RWPE2 (cell line): Measurements from ENCODE around the gene CDC7.

Source experiments
- ATAC-seq: fragments of 200-7000 bp; cut with Tn5 transposase; 3 replicates; pipeline ENCODE4 v1.9.1; 2021; ENCODE audit warnings: low read depth
- DNase-seq: peaks from one replicate; pipeline ENCODE4 v3.0.0-alpha.2; 2020; ENCODE audit warnings: low spot score
- H3K27ac ChIP-seq: fragments of 450-650 bp; 2 replicates; pipeline ENCODE4 v1.5.1; 2017; ENCODE audit warnings: mild to moderate bottlenecking; ENCODE audit not compliant: poor library complexity, severe bottlenecking
- H3K27me3 ChIP-seq: fragments of 250-450 bp; sonication (Bioruptor Pico); 2 replicates; pipeline ENCODE4 v1.5.1; 2021; ENCODE audit warnings: mild to moderate bottlenecking, moderate library complexity; ENCODE audit not compliant: insufficient read depth, poor library complexity, severe bottlenecking
- H3K36me3 ChIP-seq: fragments of 250-450 bp; sonication (Bioruptor Pico); 2 replicates; pipeline ENCODE4 v1.5.1; 2020; ENCODE audit warnings: low read depth, mild to moderate bottlenecking, moderate library complexity
- H3K4me1 ChIP-seq: fragments of 250-450 bp; sonication (Bioruptor Pico); 2 replicates; pipeline ENCODE4 v1.5.1; 2021; ENCODE audit warnings: mild to moderate bottlenecking, moderate library complexity; ENCODE audit not compliant: insufficient read depth, poor library complexity, severe bottlenecking
- H3K4me3 ChIP-seq: fragments of 250-450 bp; sonication (Bioruptor Pico); 2 replicates; pipeline ENCODE4 v1.5.1; 2021; ENCODE audit warnings: mild to moderate bottlenecking, moderate library complexity; ENCODE audit not compliant: severe bottlenecking
- H3K9me3 ChIP-seq: fragments of 250-450 bp; sonication (Bioruptor Pico); 2 replicates; pipeline ENCODE4 v1.5.1; 2021; ENCODE audit warnings: mild to moderate bottlenecking, moderate library complexity; ENCODE audit not compliant: severe bottlenecking
- CTCF ChIP-seq: fragments of 450-650 bp; IDR thresholded peaks from one replicate; pipeline ENCODE4 v1.5.1; 2017; ENCODE audit warnings: mild to moderate bottlenecking, moderate library complexity; ENCODE audit not compliant: poor library complexity, severe bottlenecking

The CDC7 gene

GRCh38 chr1:91499346-91499745, 1.3 kb upstream of the CDC7 start:
- H3K27ac ChIP-seq, result no peak overlapping the region
- no peak for TF ChIP-seq CTCF
- H3K4me1 ChIP-seq, result peaks cover 15% of the 10 kb centered on the region
- no peak for ATAC-seq
- DNase-seq, result no peak
- no peaks in the 10 kb centered on the region for H3K9me3 ChIP-seq
- no peaks in the 10 kb centered on the region for H3K27me3 ChIP-seq
- H3K4me3 ChIP-seq, result no peak overlapping the region
- peaks cover 22% of the 10 kb centered on the region for H3K36me3 ChIP-seq

DNA sequence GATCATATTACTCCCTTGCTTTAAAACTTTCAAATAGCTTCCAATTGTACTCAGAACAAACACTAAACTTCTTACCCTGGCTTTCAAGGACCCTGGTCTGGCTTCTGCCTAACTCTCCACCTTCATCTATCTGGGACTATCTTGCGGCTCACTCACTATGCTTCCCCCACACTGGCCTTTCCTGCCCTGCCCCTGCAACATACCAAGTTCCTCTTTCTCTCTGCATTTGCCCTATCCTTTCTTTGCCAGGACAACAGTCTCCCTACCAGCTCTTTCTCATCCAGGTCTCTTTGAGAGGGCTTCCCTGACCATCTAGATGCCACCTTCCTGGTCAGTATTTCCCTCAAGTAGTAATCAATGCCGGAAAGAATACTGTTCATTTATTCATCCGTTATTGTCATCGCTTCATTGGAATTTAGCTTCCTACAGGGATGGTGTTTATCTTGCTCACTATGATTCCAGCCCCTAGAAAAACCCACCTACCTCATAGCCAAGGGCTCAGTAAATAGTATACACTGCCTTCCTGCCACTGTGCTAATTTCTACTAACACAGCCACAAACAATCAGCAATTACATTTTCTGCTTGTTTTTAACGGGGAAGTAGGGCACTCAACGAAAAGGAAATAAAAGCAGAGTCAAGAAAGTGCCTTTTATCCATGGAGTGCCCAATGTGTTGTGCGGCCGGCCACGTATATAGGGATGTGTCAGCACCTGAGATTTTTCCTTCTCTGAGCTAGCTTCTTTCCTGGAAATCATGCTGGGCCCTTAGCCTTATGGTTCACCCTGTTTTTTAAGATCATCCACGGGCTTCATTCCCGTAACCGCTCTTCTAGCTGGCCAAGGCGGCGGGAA, 521 bp upstream of the CDC7 start:
- Histone ChIP-seq H3K27me3 (no peaks in the 10 kb centered on the region), H3K4me3 (peak overlapping the region; percentile 52), H3K36me3 (peaks cover 30% of the 10 kb centered on the region), H3K4me1 (peaks cover 15% of the 10 kb centered on the region), H3K27ac (peak overlapping the region; percentile 86), H3K9me3 (no peaks in the 10 kb centered on the region)
- TF ChIP-seq CTCF, result no peak
- DNase-seq (no peak), ATAC-seq (peak; percentile 28)

GRCh38 chr1:91501523-91501851, 836 bp downstream of the CDC7 start:
- ATAC-seq (peak; percentile 40), DNase-seq (no peak)
- peak; percentile 45 for TF ChIP-seq CTCF
- H3K36me3 ChIP-seq, result peaks cover 40% of the 10 kb centered on the region
- no peaks in the 10 kb centered on the region for H3K9me3 ChIP-seq
- H3K4me3 ChIP-seq, result peak overlapping the region; percentile 52
- H3K27me3 ChIP-seq, result no peaks in the 10 kb centered on the region
- H3K4me1 ChIP-seq, result peaks cover 15% of the 10 kb centered on the region
- peak overlapping the region; percentile 86 for H3K27ac ChIP-seq

GRCh38 chr1:91501971-91502671, 1.5 kb downstream of the CDC7 start:
- H3K9me3 ChIP-seq, result no peaks in the 10 kb centered on the region
- no peak for TF ChIP-seq CTCF
- H3K27ac ChIP-seq, result peak overlapping the region; percentile 86
- ATAC-seq, result no peak
- no peaks in the 10 kb centered on the region for H3K27me3 ChIP-seq
- peak overlapping the region; percentile 52 for H3K4me3 ChIP-seq
- peaks cover 46% of the 10 kb centered on the region for H3K36me3 ChIP-seq
- peaks cover 15% of the 10 kb centered on the region for H3K4me1 ChIP-seq
- no peak for DNase-seq
